Liver (tissue), 9 donors: Measurements from ENCODE around the gene USP47. TPM values are rescaled to one million over a fixed set of nuclear protein-coding genes. Genes with fewer than 3 reads are reported as not detected.

ENCODE experiments used
- DNase-seq: peaks from one replicate; pipeline ENCODE4 v3.0.0-alpha.2; 2017; ENCODE audit warnings: low spot score
- H3K27ac ChIP-seq, 2 donors: one replicate each; pipeline ENCODE4 v1.7.0; 2013; ENCODE audit warnings: inconsistent platforms in 2 of 2, low read length in 2 of 2, control low read depth in 1 of 2, low read depth in 1 of 2, mild to moderate bottlenecking in 1 of 2
- H3K27me3 ChIP-seq, 4 donors: one replicate each; pipeline versions ENCODE4 v1.6.1 to v1.7.0; 2013; ENCODE audit warnings: low read length in 3 of 4, inconsistent platforms in 1 of 4, mild to moderate bottlenecking in 1 of 4, moderate library complexity in 1 of 4; ENCODE audit not compliant: control insufficient read depth in 4 of 4, insufficient read depth in 4 of 4
- H3K36me3 ChIP-seq, 4 donors: one replicate each; pipeline versions ENCODE4 v1.6.1 to v1.7.0; 2013; ENCODE audit warnings: low read length in 3 of 4, mild to moderate bottlenecking in 3 of 4, low read depth in 1 of 4, moderate library complexity in 1 of 4; ENCODE audit not compliant: control insufficient read depth in 4 of 4, insufficient read depth in 3 of 4
- H3K4me1 ChIP-seq, 4 donors: one replicate each; pipeline versions ENCODE4 v1.6.1 to v1.7.0; 2013; ENCODE audit warnings: low read length in 3 of 4, mild to moderate bottlenecking in 3 of 4, moderate library complexity in 1 of 4; ENCODE audit not compliant: control insufficient read depth in 4 of 4, insufficient read depth in 4 of 4
- H3K4me3 ChIP-seq, 3 donors: one replicate each; pipeline versions ENCODE4 v1.6.1 to v1.7.0; 2013; ENCODE audit warnings: low read length in 3 of 3, control low read depth in 1 of 3, low read depth in 1 of 3, mild to moderate bottlenecking in 1 of 3
- H3K9ac ChIP-seq, 2 donors: one replicate each; pipeline ENCODE4 v1.7.0; 2013; ENCODE audit warnings: low read length in 2 of 2, mild to moderate bottlenecking in 2 of 2, moderate library complexity in 2 of 2, control low read depth in 1 of 2, low read depth in 1 of 2
- H3K9me3 ChIP-seq, 4 donors: one replicate each; pipeline versions ENCODE4 v1.6.1 to v1.7.0; 2013; ENCODE audit warnings: low read length in 3 of 4; ENCODE audit not compliant: control insufficient read depth in 4 of 4
- ATF3 ChIP-seq: IDR thresholded peaks from 2 replicates; pipeline ENCODE4 v1.6.1; 2016; ENCODE audit warnings: antibody characterized with exemption
- CTCF ChIP-seq: fragments of 150-350 bp; IDR thresholded peaks from 2 replicates; pipeline ENCODE4 v1.5.1; 2017; ENCODE audit warnings: improper control_type of control experiment, low read depth, low read length; ENCODE audit not compliant: missing input control
- EGR1 ChIP-seq, 2 donors: IDR thresholded peaks; 2 replicates each; pipeline ENCODE4 v1.6.1; 2016 to 2018; ENCODE audit warnings: antibody characterized with exemption in 2 of 2, low read depth in 2 of 2
- FOXA1 ChIP-seq: IDR thresholded peaks from 2 replicates; pipeline ENCODE4 v1.6.1; 2016; ENCODE audit warnings: antibody characterized with exemption
- FOXA2 ChIP-seq: IDR thresholded peaks from 2 replicates; pipeline ENCODE4 v1.6.1; 2016; ENCODE audit warnings: antibody characterized with exemption
- GABPA ChIP-seq, 2 donors: IDR thresholded peaks in 1 of 2; conservative IDR thresholded peaks in 1 of 2; 2 replicates each; pipeline ENCODE4 v1.6.1; 2016; ENCODE audit warnings: antibody characterized with exemption in 2 of 2, mild to moderate bottlenecking in 1 of 2, moderate library complexity in 1 of 2
- HNF4A ChIP-seq, 2 donors: conservative IDR thresholded peaks; 2 replicates each; pipeline ENCODE4 v1.6.1; 2016; ENCODE audit warnings: antibody characterized with exemption in 2 of 2, mild to moderate bottlenecking in 2 of 2
- HNF4G ChIP-seq: IDR thresholded peaks from 2 replicates; pipeline ENCODE4 v1.6.1; 2016; ENCODE audit warnings: antibody characterized with exemption
- JUND ChIP-seq, 2 donors: IDR thresholded peaks; 2 replicates each; pipeline ENCODE4 v1.6.1; 2016; ENCODE audit warnings: antibody characterized with exemption in 2 of 2
- MAX ChIP-seq: IDR thresholded peaks from 2 replicates; pipeline ENCODE4 v1.6.1; 2016; ENCODE audit warnings: antibody characterized with exemption
- NR2F2 ChIP-seq: IDR thresholded peaks from 2 replicates; pipeline ENCODE4 v1.6.1; 2016; ENCODE audit warnings: antibody characterized with exemption
- RAD21 ChIP-seq, 2 donors: IDR thresholded peaks; 2 replicates each; pipeline ENCODE4 v1.6.1; 2016; ENCODE audit warnings: antibody characterized with exemption in 2 of 2, mild to moderate bottlenecking in 2 of 2
- REST ChIP-seq: IDR thresholded peaks from 2 replicates; pipeline ENCODE4 v1.6.1; 2016; ENCODE audit warnings: antibody characterized with exemption, mild to moderate bottlenecking
- RXRA ChIP-seq, 2 donors: IDR thresholded peaks; 2 replicates each; pipeline ENCODE4 v1.6.1; 2017 to 2018; ENCODE audit warnings: antibody characterized with exemption in 2 of 2, mild to moderate bottlenecking in 1 of 2
- SP1 ChIP-seq: IDR thresholded peaks from 2 replicates; pipeline ENCODE4 v1.6.1; 2018; ENCODE audit warnings: antibody characterized with exemption, mild to moderate bottlenecking
- TAF1 ChIP-seq: conservative IDR thresholded peaks from 2 replicates; pipeline ENCODE4 v1.6.1; 2016; ENCODE audit warnings: antibody characterized with exemption, mild to moderate bottlenecking
- YY1 ChIP-seq: IDR thresholded peaks from 2 replicates; pipeline ENCODE4 v1.6.1; 2016; ENCODE audit warnings: antibody characterized with exemption, mild to moderate bottlenecking
- ZBTB33 ChIP-seq: IDR thresholded peaks from 2 replicates; pipeline ENCODE4 v1.6.1; 2016; ENCODE audit warnings: antibody characterized with exemption
- WGBS: extraction: QIAGEN DNeasy Blood & Tissue Kit; methylation state at CpG from one replicate; pipeline ENCODE4 v1.1.7; 2013; 5-methylcytosine and 5-hydroxymethylcytosine counted together
- polyA plus RNA-seq, 2 donors: library from polyadenylated mRNA; stranded (reverse) in 1 of 2; unstranded in 1 of 2; fragments of 200-250 nt in 1 of 2; fragments of >200 nt in 1 of 2; fragmentation: Nextera tagmentation in 1 of 2; extraction: Ambion mirVana in 1 of 2; gene quantifications; one replicate each; pipeline versions ENCODE4 v1.2.1 to v1.2.3, GENCODE V29; 2013 to 2015
- total RNA-seq, 2 donors: library from RNA; depleted of rRNA; stranded (reverse); fragments of >200 nt; gene quantifications; one replicate each; pipeline ENCODE4 v1.2.3, GENCODE V29; 2014
- donor health status: healthy.
- donor health status: healthy.
- donor health status: healthy.
- donor health status: healthy.
- donor health status: healthy.

Gene USP47
- total and polyA plus RNA-seq, 4 donors = 14.9 to 55.1 (median 32.2) TPM

- TF ChIP-seq FOXA1 (no peak), GABPA (IDR thresholded peaks at IDR 0.05 in 1 of 2, conservative IDR thresholded peaks at IDR 0.05 in 1 of 2) (no peak), REST (no peak), RAD21 (IDR thresholded peaks at IDR 0.05) (no peak), TAF1 (no peak), HNF4G (no peak), YY1 (no peak), SP1 (no peak), MAX (no peak), EGR1 (IDR thresholded peaks at IDR 0.05; ENCODE audit: low read depth in 2 of 2) (no peak), NR2F2 (no peak), ZBTB33 (no peak), JUND (IDR thresholded peaks at IDR 0.05) (no peak), ATF3 (no peak), CTCF (no peak), FOXA2 (no peak), RXRA (IDR thresholded peaks at IDR 0.05) (no peak), HNF4A (conservative IDR thresholded peaks at IDR 0.05) (no peak)
- no peak overlapping the region for H3K27ac ChIP-seq
- H3K36me3 ChIP-seq = peaks cover 0 to 8% (median 7%) of the 10 kb centered on the region in 4 donors
- no peak for DNase-seq
- H3K4me3 ChIP-seq = no peak overlapping the region
- no peaks in the 10 kb centered on the region for H3K27me3 ChIP-seq
- H3K9me3 ChIP-seq = no peaks in the 10 kb centered on the region
- H3K9ac ChIP-seq = no peak overlapping the region
- H3K4me1 ChIP-seq = peaks cover 5 to 36% (median 13%) of the 10 kb centered on the region in 4 donors
- 95% methylated on average over 2 of the region's 2 CpGs for WGBS
Measured at GRCh38 chr11:11946180-11946579, 104.4 kb downstream of the USP47 start.
